NCI-H460 (cell line): Measurements from ENCODE around the gene MUC20. TPM values are rescaled to one million over a fixed set of nuclear protein-coding genes. Genes with fewer than 3 reads are reported as not detected.
"Not testable (repeated sequence)": the region's sequence is repeated elsewhere in the genome, so short reads cannot be mapped to it uniquely, and the experiment has no call there.

Experiments
- DNase-seq: peaks from one replicate; pipeline ENCODE4 v3.0.0-alpha.2; 2016; ENCODE audit warnings: low read depth; ENCODE audit errors: extremely low read depth
- total RNA-seq: library from RNA; depleted of rRNA; stranded (reverse); fragments of >200 nt; shearing (Covaris generic); gene quantifications from 2 replicates; pipeline ENCODE4 v1.2.3, GENCODE V29; 2014

Gene MUC20
- total RNA-seq, 1 experiment from 2014 or later: 0.15 TPM

DNA sequence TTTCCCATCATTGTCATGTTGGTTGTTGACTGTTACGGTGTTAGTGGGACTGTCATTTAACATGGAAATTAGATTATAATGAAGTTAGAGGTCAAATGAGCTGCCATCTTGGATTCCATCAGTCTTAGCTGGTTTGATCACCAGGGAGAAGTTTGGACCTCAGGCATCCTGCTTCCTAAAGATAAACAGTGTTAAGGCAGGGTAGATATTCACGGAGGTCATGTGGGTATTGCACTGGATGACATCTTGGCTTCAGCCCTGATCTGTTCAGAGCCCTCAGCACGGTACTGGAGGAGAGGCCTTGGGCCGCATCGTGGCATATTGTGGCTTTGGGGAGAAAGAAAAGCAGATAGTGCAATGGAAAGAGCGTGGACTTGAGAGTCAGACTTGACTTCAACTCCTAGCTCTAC is 11.1 kb upstream of the MUC20 start:
- DNase-seq: no peak

GRCh38 chr3:195710126-195710905 is 10.5 kb upstream of the MUC20 start:
- not testable (repeated sequence) for DNase-seq

DNA sequence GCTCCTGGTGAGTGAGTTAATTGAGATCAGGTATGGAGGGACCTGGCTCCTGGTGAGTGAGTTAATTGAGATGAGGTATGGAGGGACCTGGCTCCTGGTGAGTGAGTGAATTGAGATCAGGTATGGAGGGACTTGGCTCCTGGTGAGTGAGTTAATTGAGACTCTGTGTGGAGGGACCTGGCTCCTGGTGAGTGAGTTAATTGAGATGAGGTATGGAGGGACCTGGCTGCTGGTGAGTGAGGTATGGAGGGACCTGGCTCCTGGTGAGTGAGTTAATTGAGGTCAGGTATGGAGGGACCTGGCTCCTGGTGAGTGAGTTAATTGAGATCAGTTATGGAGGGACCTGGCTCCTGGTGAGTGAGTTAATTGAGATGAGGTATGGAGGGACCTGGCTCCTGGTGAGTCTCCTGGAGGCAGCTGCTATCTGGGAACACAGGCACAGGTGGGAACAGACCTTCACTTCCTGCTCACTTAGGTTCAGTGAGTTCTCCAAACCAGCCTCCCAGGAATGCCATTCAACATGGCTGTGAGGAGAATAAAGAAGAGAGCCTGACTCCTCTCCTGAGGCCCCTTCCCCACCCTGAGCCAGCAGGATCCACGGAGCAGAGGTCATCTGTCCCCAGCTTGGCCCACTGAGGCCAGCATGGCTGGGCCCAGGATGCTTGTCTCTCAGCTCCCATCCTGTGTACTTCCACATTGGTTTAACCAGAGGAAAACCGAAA is 9.5 kb upstream of the MUC20 start:
- not testable (repeated sequence) for DNase-seq

- no peak for DNase-seq
Measured at GRCh38 chr3:195711813-195712534, 8.8 kb upstream of the MUC20 start.

DNA sequence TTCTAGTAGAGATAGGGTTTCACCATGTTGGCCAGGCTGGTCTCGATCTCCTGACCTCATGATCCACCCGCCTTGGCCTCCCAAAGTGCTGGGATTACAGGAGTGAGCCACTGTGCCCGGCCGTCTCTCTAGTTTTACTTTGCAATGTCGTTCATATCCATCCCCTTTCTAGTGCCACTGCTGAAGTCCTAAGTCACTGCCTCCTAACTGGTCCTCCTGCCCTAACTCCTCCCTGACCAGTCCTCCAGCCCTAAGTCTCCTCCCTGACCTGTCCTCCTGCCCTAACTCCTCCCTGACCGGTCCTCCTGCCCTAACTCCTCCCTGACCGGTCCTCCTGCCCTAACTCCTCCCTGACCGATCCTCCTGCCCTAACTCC is 8.3 kb upstream of the MUC20 start:
- DNase-seq: not testable (repeated sequence)

- DNase-seq: not testable (repeated sequence)
Measured at GRCh38 chr3:195713150-195713549, 7.6 kb upstream of the MUC20 start.

DNA sequence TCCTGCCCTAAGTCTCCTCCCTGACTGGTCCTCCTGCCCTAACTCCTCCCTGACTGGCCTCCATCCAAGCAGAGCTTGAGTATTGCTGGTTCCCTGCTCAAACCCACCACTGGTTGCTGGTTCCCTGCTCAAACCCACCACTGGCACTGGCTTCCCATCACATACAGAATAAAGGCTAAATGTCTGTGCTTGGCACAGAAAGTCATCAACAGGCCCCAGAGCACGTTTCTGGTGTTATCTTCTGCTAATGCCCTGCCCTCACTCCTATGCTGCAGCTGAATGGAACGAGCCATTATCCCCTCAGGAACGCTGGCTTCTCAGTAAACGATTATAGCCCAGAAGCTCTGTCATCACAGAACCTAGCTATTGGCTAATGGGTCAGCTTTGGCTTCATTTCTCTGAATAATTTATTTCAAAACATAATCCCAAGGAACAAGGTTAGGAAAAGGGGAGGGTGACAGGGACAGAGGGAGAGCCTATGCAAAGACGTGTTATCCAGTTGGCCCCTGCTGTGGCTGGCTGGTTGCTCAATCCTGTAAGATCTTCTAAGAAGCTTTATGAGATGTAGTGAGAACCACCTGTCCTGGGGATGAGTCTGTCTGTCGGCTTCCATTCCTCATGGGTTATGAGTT is 6.3 kb upstream of the MUC20 start:
- no peak for DNase-seq

DNA sequence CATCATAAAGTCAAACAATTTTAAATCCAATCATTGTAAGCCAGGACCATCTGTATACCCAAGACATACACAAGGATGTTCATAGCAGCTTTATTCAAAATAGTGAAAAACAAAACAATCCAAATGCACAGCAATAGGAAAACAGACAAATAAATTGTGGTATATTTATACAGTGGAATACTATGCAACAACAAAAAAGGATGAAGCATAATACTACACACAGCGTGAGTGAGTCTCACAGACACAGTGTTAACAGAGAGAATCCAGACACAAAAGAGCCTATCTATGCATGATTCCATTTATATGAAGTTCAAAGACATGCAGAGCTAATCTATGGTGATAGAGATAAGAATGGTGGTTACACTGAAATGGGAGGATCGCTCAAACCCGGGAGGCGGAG is 5.6 kb upstream of the MUC20 start:
- DNase-seq: no peak

DNA sequence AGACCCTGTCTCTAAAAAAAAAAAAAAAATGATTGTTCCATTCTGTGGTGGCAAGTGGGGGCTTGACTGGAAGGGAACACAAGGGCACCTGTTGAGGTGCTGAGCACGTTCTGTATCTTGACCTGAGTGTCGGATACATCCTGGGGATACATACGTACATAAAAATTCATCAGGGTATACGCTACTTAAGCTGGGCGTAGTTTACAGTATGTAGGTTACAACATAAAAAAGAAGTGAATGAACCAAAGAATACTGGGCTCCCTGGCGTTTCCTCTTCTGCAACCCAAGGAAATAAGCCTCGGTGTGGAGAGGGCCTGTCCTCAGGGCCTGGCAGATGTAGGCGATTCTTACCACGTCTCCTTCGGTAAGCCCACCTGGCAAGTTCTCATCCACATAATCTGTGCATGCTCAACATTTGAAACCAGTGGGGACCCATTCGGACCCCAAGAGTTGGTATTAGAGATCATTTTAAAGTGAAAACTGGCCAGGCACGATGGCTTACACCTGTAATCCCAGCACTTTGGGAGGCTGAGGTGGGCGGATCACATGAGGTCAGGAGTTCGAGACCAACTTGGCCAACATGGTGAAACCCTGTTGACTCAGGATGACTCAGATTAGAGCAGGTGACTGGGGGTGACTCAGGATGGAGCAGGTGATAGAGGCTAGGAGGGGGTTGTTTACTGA is 5.1 kb upstream of the MUC20 start:
- DNase-seq: no peak

GRCh38 chr3:195717416-195717815 is 3.4 kb upstream of the MUC20 start:
- DNase-seq: no peak

GRCh38 chr3:195717852-195718476 is 2.8 kb upstream of the MUC20 start:
- DNase-seq: no peak

GRCh38 chr3:195718477-195718984 is 2.2 kb upstream of the MUC20 start:
- no peak for DNase-seq

DNA sequence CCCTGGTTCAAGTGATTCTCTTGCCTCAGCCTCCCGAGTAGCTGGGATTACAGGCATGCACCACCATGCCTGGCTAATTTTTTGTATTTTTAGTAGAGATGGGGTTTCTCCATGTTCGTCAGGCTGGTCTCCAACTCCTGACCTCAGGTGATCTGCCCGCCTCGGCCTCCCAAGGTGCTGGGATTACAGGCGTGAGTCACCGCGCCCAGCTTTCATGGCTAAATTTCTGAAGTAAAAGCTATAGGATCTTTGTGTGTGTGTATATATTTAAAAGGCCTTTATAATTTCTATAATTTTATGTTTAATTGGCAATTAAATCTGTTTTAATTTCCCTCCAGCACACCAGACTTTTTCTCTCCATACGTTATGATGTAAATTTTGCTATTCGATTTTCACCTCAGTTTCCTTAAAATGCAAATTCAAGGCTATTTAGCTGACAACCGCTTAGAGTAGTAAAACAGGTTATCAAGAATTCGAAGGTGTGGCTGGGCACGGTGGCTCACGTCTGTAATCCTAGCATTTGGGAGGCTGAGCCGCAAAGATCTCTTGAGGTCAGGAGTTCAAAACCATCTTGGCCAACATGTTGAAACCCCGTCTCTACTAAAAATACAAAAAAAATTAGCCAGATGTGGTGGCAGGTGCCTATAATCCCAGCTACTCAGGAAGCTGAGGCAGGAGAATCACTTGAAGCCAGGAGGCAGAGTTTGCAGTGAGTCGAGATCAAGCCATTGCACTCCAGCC is 1.1 kb upstream of the MUC20 start:
- not testable (repeated sequence) for DNase-seq

DNA sequence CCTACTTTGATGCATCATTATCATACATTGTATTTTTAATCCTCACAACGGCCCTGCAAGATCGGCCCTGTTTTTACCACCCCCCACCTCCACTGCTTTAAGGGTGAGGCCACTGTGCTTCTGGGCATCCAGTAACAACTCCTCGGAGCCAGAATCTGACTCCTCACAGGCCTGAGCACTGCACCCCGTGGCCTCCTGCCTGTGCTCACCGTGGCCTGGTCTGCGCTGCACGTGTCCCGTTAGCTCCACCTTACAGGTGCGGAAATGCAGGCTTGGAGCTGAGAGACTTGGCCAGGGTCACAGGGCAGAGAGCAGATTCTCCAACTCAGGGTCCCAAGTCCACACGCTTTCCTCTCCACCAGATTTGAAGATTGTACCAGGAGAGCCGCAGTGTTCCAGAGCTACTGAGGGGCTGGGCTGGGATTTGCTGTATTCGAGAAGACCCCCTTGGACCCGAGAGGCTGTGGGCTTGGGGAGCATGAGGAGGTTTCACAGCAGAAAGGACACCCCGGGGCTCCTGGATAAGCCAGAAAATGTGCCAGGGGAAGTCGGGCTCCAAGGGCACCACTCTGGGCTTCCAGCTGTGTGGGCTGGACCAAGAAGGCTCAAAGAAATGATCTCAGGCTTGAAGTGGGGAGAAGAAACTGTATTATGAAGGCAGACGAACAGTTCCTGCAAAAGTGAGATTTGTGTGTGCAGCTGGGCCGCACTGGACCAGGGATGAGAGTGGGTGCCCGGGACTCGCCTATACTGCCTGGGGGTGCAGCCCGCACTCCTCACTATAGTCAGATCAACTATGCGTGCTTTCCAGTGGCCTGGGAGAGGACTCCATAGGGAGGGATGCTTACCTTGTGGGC is 1.6 kb downstream of the MUC20 start:
- not testable (repeated sequence) for DNase-seq

GRCh38 chr3:195722996-195723345 is 2.2 kb downstream of the MUC20 start:
- DNase-seq: not testable (repeated sequence)

DNA sequence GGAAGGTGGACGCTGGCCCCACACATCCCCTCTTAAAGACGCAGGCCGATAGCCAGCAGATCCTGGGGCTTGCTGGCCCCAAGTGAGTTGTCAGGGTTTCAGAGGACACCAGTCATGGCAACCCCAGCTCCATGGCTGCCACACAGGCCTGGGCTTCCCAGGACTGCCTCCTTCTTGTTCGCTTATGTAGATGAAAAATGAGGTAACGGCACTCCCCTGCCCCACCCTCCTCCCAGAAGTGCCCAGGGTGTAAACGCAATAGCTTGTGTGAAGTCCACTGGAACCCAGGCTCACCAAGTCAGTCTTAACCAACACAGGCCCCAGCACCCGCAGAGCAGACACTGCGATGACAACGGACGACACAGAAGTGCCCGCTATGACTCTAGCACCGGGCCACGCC is 3.6 kb downstream of the MUC20 start:
- not testable (repeated sequence) for DNase-seq

DNA sequence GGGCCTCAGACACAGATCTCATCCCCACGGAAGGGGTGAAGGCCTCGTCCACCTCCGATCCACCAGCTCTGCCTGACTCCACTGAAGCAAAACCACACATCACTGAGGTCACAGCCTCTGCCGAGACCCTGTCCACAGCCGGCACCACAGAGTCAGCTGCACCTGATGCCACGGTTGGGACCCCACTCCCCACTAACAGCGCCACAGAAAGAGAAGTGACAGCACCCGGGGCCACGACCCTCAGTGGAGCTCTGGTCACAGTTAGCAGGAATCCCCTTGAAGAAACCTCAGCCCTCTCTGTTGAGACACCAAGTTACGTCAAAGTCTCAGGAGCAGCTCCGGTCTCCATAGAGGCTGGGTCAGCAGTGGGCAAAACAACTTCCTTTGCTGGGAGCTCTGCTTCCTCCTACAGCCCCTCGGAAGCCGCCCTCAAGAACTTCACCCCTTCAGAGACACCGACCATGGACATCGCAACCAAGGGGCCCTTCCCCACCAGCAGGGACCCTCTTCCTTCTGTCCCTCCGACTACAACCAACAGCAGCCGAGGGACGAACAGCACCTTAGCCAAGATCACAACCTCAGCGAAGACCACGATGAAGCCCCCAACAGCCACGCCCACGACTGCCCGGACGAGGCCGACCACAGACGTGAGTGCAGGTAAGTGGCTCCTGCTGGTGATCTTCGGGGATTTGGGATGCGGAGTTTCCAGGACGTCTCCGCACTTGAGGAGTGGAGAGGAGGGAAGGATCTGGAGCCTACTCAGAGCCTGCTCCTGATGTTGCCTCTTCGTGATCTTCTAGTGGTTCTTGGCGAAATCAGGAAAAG is 5.3 kb downstream of the MUC20 start:
- not testable (repeated sequence) for DNase-seq
